Activated effector memory CD4-positive, alpha-beta T cell treated with Interleukin-2 at 50 U/mL for 16 hours (primary cell): ENCODE measurements around the gene DDR2.
"Not testable (repeated sequence)": the region's sequence is repeated elsewhere in the genome, so short reads cannot be mapped to it uniquely, and the experiment has no call there.

Source experiments
- DNase-seq: peaks from one replicate; pipeline ENCODE4 v3.0.0-alpha.2; 2020

The DDR2 gene

DNA sequence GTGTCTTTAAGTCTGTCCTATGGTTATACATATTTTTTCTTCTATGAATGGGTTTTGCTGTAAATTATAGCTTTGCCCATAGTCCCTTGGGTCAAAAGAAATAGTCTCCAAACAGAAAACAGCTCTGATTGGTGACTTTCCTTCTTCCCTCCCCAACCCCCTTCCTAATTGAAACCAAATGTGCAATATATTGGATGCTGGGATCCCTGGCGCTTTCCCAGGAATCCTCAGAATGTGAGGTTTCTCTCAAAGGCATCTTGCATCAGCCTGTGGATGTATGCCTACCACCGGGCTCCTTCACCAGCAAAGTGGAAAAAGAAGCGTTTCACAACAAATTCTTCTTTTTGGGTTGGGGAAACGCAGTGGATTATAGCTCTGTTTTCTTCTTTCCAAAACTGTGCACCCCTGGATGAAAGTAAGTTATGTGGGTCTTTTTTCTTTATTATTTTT is at the start of gene DDR2:
DDR2 (plus strand) TSS at position 248 of the 450 bp plus-strand sequence. CDS start 86,600 bp downstream, outside the sequence.
- DNase-seq, result no peak

DNA sequence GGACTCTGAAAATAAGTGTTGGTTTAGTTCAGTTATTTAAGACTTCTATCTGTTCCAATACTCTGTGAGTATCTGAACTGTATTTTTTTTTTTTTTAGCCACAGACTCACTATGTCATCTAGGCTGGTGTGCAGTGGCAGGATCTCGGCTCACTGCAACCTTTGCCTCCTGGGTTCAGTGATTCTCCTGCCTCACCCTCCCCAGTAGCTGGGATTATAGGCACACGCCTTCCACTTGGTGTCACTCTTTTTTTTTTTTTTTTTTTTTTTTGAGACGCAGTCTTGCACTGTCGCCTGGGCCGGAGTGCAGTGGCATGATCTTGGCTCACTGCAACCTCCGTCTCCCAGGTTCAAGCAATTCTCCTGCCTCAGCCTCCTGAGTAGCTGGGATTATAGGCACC is 49.4 kb upstream of the DDR2 start:
- not testable (repeated sequence) for DNase-seq

DNA sequence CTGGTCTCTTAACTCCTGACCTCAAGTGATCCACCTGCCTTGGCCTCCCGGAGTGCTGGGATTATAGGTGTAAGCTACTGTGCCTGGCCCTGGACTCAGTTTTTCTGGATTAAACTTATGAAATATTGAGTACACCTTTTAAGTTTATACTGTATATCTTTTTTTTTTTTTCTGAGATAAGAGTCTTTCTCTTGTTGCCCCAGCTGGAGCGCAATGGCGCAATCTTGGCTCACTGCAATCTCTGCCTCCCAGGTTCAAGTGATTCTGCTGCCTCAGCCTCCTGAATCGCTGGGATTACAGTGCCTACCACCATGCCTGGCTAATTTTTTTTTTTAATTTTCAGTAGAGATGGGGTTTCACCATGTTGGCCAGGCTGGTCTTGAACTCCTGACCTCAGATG is 47.2 kb upstream of the DDR2 start:
- not testable (repeated sequence) for DNase-seq

DNA sequence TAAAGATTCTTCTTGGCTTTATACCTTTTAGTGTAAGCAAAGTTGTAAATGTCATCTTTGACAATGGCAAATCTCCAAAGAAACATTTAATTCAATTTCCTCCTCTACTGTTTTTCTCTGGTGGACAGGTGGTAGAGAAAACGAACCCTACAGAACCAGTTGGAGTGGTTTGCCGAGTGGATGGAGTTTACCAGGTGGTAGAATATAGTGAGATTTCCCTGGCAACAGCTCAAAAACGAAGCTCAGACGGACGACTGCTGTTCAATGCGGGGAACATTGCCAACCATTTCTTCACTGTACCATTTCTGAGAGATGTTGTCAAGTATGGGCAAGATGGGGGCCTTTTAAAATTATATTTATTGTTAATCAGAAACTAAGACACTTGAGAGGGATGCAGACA is 44.9 kb upstream of the DDR2 start:
- no peak for DNase-seq

DNA sequence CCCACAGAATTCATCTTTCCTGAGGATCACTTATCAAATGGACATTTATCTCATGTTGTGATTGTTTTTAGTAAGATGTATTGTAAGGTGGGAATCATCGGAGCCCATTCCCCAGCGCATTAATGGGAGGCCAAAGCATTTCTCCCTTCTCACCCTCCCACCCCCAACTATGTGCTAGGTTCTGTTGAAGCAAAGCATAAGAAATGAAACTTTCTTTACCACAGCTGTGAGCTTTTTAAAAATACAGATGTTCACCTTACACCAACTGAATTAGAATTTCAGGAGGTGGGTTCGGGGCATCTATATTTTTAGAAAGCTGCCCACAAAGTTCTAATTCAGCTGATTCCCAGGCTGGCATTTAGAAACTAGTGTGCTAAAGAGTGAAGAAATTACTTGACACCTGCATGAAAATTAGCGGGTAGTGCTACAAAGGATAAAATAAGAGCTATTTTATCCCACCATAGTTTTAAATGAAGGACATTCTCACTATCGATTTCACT is 44.5 kb upstream of the DDR2 start:
- DNase-seq, result no peak

DNA sequence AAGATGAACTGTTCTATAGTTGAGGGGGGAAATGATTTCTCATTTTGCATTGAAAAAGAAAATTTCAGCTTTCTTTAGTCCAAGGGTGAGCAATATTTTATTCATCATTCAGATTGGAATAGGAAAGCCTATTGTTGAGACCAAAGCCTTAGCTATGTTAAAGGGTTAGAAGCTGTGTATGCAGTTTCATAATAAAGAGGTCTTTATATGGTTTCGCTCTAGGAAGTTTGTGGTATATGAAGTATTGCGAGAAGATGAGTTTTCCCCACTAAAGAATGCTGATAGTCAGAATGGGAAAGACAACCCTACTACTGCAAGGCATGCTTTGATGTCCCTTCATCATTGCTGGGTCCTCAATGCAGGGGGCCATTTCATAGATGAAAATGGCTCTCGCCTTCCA is 42.2 kb upstream of the DDR2 start:
- DNase-seq, result no peak

DNA sequence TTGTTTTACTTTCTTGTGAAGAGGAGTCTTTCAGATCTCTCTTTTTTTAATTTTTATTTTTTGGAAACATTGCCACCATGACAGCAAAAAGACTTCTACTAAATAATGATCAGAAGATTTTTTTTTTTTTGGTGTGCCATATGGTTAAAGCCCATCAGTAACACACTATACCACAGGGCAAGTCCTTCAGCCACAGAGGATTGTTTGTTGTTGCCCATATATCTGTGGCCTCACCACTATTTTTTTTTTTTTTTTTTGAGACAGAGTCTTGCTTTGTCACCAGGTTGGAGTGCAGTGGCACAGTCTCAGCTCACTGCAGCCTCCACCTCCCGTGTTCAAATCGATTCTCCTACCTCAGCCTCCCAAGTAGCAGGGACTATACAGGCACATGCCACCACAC is 41.6 kb upstream of the DDR2 start:
- no peak for DNase-seq

DNA sequence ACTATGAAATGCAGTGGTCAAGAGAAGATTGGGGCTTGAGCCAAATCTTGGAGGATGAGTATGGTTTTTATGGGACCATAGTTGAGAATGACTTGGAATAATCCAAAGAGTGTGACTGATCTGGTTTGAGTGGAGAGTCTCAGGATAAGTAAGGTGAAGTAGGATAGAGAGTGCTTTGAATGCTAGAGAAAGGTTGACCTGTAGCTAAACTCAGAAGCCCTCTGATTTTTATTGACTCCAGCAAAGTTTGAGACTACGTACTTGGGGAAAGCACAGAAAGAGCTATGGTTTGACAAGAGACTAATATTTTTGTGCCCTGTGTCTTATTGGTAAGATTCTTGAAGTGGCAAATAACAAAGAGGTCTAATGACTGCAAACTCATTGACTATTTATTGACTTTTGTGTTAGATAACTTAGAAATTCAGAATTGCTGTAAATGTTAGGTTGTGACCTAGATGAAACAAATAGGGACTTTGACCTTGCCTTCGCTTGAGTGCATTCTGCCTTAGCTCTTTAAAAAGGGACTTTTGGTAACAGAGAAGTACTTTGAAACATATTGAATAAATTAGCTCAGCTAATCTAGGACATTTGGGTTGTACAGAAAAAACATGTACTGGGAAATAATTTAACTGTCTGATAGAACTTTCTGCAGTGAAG is 35.6 kb upstream of the DDR2 start:
- DNase-seq, result no peak

DNA sequence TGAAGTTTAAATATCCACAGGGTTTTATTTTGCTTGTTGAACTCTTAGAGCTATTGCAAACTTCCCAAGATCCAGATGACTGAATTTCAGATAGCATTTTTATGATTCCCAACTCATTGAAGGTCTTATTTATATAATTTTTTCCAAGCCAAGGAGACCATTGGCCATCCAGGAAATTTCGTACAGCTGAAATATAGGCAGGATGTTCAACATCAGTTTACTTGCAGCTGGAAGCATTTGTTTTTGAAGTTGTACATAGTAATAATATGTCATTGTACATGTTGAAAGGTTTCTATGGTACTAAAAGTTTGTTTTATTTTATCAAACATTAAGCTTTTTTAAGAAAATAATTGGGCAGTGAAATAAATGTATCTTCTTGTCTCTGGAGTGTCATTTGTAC is 32.8 kb upstream of the DDR2 start:
- DNase-seq, result no peak

DNA sequence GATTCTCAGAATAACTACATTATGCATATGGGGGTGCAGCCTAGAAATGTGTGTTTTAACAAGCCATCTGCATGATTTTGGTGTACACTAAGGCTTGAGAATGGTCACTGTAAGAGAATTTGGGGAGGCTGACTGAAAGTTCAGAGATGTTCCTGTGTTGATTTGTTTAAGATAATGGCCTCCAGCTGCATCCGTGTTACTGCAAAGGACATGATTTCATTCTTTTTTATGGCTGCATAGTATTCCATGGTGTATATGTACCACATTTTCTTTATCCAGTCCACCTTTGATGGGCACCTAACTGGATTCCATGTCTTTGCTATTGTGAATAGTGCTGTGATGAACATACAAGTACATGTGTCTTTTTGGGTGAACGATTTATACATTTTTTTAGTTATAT is 29.1 kb upstream of the DDR2 start:
- DNase-seq, result not testable (repeated sequence)

DNA sequence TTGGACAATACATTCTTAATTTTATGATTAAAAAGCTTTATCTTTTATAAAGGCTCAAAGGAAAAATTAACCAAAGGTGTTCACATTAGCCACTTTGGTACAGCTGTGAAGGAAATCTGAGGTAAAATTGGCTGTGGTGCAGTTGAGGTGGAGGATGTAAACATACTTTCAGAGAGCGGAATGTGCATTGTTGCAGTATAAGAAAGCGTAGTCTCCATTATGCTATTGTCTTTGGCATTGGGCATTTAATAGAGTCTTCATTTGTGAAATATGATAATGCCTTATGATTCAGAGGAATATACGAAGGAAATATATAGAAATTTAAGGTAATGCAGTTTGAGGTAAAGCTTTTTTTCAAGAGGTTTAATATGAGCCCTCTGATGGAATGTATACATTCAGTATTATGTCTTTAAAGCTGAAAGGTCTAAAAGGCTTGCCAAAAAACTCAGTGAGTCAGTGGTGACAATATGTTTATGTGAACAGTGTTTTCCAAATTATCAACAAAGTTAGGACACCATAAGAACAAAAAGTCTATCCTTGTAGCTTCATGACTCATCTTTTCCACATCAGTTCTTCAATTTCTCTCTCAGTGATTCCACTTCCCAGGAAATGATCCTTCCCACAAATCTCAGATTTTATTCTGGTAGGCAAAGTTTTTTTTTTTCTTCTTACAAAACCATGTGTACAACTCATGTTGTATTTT is 26.9 kb upstream of the DDR2 start:
- no peak for DNase-seq

DNA sequence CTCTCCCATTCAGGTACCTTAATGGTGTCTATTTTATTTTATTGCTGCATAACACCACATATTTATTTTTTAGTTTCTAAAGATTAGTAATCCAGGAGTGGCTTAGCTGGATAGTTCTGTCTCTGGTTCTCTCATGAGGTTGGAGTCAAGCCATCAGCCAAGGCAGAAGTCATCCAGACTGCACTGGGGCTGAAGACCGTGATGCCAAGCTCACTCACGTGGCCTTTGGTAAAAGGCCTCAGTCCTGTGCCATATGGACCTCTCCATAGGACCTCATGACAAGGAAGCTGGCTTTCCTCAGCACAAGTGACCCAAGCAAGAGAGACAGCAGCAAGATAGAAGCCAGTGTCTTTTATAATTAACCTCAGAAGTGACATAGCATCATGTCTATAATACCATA is 23.0 kb upstream of the DDR2 start:
- DNase-seq, result no peak

DNA sequence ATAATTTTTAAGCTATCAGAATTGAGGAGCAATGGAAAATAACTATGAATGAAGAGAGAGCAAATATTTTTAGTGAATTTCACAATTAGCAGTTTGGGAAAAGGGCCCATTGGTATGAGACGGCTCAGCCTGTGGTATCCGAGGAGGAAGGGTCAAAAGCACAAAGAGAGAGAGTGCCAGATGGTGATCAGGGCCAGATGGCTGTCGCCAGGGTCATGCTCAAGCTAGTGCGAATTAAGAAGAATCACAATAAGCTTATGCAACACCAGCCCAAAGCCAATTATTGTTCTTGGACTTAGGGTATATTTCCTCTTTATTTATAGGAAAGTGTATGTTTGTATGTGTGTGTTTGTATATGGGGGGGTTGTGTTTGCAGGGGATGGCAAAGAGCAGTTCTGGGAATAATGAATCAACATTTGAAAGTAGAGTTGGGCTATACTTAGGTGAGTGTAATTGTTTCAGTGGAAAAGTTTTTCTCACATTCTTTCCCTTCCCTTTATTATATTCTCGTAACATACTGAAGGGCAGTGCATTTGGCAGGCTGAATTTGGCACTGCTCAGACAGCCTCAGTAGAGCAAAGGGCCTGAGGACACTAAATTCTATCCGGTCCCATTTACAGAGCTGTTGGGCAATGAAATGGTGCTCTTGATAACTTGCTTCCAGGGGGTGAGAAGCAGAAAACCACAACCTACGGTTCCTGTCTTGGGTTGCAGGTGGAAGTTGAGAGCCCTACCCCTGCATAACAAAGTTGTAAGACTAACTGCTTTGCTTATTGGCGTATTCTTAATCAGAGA is 19.5 kb upstream of the DDR2 start:
- DNase-seq, result no peak

DNA sequence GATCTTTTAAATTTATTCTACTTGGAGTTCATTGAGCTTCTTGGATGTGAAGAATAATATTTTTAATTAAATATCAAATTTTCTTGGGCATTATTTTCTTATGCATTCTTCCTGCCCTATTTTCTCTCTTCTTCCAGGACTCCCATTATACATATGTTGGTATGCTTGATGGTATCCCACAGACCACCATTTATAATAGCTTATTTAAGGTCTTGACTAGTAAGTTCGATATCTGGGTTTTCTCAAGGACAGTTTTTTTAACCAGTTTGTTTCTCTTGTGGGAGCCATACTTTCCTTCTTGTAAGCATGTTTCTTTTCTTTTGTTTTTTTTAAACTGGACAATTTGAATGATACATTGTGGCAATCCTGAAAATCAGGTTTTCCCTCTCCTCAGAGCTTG is 15.4 kb upstream of the DDR2 start:
- no peak for DNase-seq

DNA sequence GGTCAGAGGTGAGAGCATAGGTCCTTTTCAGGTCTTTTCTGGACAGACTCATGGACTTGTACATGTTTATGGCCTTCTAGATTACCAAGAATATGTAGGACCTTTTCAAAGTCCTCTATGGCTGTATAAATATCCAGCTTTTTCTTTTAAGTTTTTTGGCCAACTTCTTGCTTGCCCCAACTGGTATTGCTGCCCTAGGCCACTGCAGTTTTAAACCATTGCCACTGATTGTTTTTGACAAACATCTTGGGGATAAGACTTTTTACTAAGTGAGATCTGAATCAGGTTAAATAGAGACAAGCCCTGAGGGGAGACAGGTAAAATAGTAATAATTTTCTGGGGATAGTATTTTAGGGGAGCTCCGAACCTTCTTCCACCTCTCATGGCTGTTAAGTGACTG is 14.8 kb upstream of the DDR2 start:
- DNase-seq, result no peak

DNA sequence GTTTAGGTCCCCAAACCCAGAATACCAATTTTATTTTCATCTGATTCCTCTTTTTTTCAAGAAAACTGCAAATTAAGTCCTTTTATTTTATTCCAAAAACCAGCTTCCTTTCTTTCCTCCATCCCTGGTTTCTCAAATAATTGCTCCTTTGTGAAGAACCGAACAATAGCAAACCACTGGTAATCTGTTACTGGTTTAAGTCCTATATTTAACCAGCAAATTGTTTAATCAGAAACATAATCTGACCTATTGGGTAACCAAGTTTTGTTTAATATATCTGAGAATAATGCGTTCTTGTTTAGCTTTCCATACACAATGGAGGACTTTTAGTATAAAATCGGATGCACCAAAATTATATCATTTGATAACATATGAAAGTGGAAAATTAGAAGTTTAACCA is 13.2 kb upstream of the DDR2 start:
- no peak for DNase-seq

DNA sequence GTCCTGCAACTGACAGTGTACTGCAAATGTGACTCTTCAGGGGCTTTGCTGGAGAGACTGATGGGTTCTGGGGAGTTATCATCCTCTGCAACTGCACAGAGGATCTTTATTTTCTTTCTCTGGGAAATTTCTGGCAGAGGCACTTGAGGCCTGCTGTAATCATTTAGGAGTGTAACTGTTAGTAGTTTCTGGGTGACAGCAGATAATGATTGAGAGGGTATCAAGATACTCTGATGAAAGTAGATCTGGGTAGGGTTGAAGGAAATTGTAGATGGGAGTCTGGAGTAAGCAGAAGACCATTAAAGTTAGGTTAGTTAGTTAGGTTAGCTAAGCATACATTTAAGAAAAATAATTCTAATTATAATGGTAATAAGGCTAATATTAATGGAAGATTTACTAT is 11.0 kb upstream of the DDR2 start:
- no peak for DNase-seq

DNA sequence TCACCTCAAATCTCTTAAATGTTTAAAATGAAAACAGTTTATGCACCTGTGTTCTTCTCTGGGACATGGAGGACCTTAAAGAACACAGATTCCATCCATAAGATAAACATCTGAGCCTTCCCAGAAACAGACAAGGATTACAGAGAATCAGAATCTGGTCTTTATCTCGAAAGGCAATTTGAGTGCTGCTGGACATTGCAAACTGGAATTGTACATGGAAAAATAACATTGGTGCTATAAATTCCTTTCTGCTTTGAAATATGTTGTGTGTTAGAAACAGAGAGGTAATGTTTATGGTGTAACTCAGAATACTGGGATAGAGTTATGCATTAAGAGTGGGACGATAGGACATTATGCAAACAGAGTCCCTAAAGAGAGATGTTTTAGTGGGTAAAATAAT is 6.6 kb upstream of the DDR2 start:
- DNase-seq, result no peak

DNA sequence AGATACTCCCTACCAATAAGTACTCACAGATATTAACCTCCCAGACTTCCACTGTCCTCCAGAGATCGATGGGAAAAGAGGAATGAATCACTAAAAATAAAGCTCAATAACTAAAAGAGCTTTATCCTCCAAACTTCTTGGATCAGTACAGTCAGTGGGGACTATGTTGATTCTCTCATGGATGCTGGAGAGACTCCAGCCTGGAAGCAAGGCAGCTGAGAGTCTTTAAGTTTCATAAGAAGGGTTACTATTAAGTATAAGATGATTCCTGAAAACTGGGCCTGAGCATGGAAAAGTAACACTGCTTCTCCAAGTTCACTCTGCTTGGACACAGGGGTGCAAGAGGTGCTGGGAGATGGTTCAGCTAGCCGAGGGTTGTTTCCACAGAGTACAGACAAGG is 6.2 kb upstream of the DDR2 start:
- no peak for DNase-seq

DNA sequence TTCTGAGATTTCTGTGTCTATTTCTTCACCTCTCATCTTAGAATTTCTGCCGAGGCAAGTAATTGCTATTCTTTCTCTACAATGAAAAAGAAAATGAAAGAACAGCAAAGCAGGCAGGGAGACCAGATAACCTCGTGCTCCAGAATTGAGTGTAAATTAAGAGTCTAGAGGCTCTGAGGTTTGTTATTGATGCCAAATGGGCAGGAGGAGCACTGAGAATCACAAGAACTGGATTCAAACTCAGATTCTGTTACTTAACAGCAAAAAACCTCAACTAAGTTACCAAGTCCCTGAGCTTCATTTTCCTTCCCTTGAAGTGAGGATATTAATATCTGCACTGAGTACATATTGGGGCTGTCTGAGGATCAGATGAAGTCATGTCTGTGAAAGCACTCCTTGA is 5.5 kb upstream of the DDR2 start:
- DNase-seq, result no peak

DNA sequence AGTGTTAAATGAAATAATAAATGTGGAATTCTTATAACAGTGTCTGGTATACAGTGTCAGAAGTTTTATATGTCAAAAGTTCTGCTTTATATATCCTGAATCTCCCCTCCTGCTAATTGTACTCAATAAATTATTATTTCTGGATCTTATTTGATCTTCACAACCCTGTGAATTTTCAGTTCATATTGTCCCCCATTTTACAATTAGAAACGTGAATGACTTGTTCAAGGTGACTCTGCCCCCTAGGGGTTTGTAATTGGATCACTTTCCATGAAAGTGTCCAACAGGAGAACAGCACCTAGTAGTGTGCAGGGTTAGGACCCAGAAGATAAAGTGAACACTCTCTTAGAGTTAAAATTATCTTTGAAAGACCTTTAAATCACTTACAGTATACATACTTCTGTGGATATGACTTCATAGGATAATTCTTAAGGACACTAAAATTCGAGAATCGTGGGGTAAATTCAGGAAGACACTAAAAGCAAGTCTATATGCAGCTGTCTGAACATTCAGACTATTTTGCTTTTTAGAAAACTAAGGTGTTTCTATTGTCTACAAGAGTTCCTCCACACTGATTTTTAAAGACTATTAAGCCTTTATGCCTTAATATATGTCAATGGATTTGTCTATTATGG is 4.5 kb upstream of the DDR2 start:
- no peak for DNase-seq

DNA sequence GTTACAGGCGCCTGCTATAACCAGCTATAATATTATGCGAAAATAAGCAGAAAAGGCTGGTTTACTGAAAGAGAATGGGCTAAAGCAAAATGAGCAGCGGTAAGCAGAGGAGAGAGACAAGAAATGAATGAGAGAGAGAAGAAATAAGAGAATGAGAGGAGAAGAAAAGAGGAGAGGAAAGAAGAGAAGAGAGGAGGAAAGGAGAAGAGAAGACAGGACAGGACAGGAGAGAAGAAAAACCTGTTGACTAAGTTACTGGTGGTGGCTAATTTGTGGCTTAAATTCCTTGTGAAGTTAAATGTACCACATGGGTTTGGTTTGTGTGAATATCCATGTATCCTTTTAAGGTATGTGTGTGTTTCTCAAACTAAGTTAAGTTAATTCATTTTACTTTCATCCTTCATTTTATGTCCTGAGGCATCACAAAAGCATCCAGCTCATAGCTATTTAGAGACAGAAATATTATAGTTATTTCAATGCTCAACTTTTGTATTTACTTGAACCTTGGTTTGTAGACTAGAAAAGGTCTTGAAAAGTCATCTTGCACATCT is 3.1 kb upstream of the DDR2 start:
- no peak for DNase-seq

DNA sequence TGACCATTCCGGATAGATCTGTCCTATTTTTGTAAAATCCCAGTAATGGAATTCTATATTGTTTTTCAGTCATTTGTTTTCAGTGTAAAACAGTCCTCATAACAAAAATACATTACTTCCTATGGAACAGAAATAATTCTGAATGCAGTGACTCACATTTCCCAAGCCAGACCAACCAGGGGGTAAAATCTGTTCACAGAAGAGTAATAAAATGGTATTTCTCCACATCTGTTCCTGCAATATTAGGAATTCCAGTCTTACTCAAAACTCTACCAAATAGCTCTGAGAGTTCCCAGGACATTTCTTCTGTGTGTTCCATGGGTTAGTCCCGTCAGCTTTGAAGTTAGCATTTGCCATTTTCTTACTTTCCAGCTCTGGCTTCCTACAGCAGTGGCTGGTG is 2.6 kb upstream of the DDR2 start:
- no peak for DNase-seq
